ENCODE measurements around the gene EPHB6. TPM values are rescaled to one million over a fixed set of nuclear protein-coding genes. Genes with fewer than 3 reads are reported as not detected.

EPHB6 gene
- total RNA-seq, 1 experiment from 2014 or later, result 4.0 TPM

DNA sequence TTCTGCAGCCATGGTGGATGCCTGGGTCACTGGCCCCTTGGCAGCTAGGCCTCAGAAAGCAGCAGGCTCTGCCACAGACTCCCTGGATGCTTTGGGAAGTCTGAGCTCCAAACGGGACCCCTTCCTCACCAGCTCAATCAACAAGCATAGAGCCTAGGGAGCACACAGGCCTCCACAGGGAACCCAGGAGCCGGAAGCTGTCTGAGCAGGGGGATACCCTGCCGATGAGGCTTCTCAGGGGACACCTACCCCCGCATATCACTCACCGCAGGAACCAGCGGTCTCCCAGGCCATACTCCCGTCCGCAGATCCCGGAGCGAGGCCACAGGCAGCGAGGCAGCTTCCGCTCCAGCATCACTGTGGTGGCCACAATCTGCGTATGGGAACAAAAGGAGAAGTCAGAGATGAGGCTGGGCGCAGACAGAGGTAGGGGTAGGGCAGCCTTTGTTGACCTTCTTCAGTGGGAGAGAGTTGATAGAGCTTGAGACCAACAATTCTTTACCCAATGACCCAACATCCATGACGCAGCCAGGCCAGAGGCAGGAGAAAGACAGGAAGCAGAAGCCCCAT is 17.3 kb downstream of the EPHB6 start:
- no peak for DNase-seq (ENCODE audit: low read depth)
- in situ Hi-C loops (cut with HindIII; ENCODE audit: low pct_unique_long_range_greater_than_20kb, low sequenced_read_pairs), result no loop called here

DNA sequence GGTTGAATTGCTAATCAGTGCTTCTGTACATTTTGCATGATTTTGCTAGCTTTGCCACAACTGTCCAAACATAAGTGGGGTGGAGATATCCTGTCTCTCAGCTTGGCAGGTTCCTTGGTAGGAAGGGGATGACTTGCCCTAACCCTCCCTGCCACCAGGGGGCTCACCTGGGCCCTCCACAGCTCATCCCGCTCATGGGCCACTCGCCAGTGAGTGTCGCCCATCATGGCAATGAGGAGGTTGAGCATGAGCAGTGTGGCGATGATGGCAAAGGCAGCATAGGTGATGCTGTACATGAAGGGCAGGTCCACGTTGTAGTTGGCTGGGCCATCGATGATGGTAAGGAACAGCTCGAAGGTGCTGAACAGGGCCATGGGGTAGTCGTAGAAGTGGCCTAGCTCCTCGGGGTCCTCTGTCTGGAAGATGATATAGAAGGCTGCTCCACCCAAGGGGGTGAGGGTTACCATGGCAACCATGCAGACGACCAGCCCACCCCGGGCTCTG is 18.5 kb downstream of the EPHB6 start:
- DNase-seq (ENCODE audit: low read depth), result no peak
- in situ Hi-C loops (cut with HindIII; ENCODE audit: low pct_unique_long_range_greater_than_20kb, low sequenced_read_pairs), result no loop called here

DNA sequence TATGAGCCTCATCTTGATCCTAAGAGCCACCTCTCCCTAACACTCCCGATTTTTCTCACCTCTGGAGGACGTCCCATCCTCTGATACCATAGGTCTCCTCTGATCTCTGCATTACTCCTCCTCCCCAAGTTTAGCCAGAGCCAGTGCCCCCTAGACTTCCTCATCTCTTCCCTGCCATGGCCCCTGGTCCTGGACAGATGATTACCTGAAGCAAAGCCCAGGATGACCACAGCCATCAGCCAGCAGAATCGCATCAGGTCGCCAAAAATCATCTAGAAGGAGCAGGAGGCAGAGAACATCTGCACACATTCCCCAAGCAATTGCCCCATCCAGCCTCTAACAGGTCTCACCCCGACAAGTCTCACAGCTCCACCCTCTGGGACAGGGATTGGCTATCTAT is 19.0 kb downstream of the EPHB6 start:
- no peak for DNase-seq (ENCODE audit: low read depth)
- in situ Hi-C loops (cut with HindIII; ENCODE audit: low pct_unique_long_range_greater_than_20kb, low sequenced_read_pairs), result no loop called here

DNA sequence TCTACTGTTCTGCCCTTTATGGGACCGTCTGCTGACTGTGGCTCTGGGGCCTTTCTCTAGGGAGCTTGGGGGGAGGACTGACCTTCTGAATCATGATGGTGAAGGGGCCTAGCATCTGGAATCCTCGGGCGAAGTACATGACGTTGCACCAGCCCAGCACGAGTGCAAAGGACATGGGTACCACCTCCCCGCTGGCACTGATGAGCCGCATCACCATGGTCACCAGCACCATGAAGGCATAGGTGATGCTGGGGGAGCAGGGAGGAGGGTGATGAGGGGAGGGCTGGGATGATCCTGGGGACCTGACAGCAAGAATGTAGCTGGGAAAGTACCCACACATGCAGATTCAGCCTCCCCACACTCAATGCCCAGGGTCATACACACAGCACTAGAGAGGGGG is 19.5 kb downstream of the EPHB6 start:
- DNase-seq (ENCODE audit: low read depth), result no peak
- in situ Hi-C loops (cut with HindIII; ENCODE audit: low pct_unique_long_range_greater_than_20kb, low sequenced_read_pairs), result no loop called here

DNA sequence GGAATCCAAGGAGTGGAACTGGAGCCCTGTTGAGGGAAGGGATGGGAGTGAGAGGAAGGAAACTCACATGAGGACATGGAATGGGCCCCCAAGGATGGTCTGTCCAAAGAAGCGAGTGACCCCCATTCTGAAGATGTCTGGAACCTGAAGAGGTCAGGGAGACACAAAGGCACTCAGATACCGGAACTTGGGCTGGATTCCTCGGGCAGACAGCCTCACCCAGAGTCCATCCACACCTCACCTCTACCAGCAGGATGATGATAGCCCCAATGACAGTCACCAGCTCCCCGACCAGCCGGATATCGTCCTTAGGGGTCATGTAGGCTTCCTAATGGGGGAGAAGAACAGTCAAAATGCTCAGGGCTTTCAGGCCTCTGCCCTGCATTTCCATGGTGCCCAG is 20.0 kb downstream of the EPHB6 start:
- in situ Hi-C loops (cut with HindIII; ENCODE audit: low pct_unique_long_range_greater_than_20kb, low sequenced_read_pairs), result no loop called here

DNA sequence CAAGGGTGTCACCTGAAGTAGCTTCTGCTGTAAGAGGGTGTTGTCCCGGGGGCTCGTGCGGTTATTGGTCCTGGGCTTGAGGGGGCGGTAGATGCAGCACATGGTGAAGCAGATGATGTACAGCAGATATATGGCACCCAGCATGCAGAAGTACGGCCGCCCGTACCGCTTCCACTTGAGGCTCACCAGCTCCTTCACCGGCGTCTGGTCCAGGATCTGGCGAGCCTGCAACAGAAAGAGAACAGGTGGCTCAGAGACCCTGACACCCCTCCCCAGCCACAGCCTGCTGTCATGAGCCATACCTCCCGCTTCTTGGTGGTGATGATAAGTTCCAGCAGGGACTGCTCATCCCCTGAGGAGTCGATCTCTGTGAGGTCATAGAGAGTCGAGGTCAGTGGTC is 20.6 kb downstream of the EPHB6 start:
- in situ Hi-C loops (cut with HindIII; ENCODE audit: low pct_unique_long_range_greater_than_20kb, low sequenced_read_pairs), result no loop called here
- DNase-seq (ENCODE audit: low read depth), result no peak

More for the DNA sequence above, 20.0 kb downstream of the EPHB6 start:
- DNase-seq (ENCODE audit: low read depth), result no peak

DNA sequence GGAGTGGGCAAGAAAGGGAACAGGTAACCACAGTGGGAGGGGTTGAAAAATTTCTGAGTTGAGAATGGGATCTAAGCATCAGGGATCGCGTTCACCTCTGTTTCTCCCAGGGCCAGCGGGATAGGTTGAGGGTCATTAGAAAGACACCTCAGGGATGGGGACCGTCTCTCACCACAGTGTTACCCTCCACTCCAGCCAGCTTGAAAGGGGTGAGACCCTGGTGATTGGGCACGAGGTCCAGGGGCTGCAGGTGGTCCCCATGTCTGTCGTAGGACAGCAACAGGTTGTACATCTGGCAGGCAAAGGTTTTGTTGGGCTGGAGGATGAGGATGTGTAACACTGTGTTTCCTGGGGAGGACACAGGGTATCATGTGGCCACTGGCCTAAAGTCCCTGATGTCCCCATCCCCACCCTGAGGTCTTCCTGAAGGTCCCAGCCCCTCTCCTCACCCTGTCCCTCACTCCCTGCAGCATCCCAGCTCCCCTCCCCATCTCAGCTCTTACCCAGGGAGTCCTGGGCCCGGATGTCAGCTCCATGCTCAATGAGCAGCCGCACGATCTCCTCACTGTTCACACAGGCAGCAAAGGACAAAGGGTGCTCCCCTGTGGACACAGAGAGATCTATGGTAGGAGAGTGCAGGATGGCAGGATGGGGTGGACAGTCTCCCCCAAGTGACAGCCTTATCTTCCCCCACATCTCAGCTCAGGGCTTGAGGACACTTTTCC is 21.5 kb downstream of the EPHB6 start:
- no peak for DNase-seq (ENCODE audit: low read depth)
- in situ Hi-C loops (cut with HindIII; ENCODE audit: low pct_unique_long_range_greater_than_20kb, low sequenced_read_pairs), result no loop called here

DNA sequence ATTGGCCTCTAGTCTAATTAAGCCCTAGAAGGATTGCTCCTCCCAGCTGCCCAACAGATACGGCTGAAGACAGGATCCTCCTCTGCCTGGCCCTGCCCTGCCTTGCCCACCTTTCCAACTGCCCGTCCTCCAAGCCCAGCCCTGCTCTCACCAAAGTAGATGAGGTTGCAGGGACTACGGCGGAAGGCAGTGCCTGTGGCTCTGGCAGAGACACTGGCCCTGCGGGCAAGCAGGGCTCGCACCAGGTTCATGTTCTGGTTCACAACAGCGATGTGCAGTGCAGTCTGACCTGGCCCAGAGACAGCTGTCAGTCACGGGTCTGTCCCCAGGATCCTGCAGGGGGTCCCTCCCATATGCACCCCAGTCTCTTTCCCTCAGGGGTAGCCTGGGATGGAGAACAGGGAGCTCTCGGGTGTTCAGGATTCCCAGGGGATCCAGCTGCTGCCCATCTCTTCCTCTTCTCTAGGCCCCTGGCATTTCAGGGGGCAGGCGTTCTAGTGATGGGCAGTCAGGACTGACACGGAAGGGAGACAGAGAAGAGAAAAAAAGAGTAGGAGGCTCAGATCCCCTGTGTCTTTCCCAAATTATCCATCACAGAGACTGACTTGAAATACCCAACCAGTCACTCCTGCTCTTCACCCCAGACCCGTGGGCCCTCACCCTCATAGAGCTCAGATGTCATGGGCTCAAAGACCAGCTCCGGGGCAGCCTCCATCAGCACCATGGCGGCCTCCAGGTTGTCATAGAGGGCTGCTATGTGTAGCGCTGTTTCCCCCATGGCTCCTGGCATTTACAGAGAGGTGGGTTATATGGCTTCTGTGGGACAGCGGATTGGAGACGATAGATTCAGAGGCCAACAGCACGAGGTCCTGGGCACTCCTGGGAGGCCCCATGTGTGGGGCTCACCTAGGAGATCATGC is 22.4 kb downstream of the EPHB6 start:
- in situ Hi-C loops (cut with HindIII; ENCODE audit: low pct_unique_long_range_greater_than_20kb, low sequenced_read_pairs), result no loop called here

DNA sequence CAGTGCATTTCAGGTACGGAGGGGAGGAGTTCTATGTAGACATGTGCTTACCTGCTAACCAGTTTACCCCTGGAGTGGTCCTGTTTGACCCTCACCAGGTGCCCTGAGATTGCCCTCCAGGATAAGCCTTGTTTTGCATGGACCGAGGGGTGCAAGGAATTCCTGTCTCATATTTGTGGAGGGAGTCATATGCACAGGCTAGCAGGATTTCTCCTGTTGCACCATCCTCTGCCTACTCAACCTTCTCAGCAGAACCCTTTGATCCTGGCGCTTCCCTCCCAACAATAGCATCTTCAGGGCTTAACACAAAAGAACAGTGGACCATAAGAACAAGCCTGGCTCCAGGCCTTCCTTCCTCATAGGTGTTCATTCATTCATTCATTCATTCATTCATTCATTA is 23.4 kb downstream of the EPHB6 start:
- in situ Hi-C loops (cut with HindIII; ENCODE audit: low pct_unique_long_range_greater_than_20kb, low sequenced_read_pairs), result no loop called here
- no peak for DNase-seq (ENCODE audit: low read depth)

More for the DNA sequence above, 22.4 kb downstream of the EPHB6 start:
- DNase-seq (ENCODE audit: low read depth), result no peak

DNA sequence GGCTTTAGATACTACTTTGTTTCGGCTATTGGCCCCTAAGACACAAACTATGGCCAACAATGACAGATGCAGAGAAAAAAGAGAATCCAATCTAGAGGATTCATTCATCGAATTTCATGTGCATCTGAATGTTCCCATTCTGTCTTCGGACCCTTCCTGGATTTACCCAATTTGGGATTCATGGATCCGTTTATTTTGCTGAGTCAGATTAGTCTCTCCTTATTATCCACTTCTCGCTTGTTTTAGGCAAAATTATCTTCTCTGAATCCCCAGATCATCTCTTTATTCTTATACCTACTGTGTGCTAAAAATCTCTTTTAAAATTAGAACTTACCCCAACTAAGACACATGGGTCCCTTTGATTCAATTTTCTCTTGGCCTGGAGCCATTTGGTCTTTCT is 24.2 kb downstream of the EPHB6 start:
- DNase-seq (ENCODE audit: low read depth), result no peak
- in situ Hi-C loops (cut with HindIII; ENCODE audit: low pct_unique_long_range_greater_than_20kb, low sequenced_read_pairs), result no loop called here

DNA sequence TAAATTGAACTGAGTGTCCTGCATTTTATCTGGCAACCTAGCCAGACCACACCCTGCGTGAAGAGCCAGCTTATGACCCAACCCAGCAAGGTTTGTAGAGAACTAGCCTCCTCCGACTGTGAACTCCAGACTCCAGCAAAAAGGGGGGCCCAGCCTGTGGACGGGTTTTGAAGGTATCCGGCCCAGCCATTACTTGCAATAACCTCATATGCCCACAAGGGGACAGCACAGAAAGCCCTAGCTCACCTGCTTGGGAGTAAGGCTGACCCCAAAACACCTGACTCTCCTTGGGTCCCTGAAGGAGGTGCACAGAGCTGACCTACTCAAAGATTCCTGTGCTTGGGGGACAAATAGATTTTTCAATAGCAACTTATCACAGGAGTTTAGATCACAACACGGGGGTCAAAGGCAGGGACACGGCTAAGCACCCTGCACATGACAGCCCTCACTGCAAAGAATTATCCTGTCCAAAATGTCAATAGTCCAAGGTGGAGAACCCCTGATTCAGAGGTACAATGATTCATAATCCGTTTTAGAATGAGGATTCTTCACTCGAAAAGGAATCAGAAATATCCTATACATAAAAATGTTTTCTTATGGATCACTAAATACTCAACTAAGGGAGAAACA is 26.1 kb downstream of the EPHB6 start:
- DNase-seq (ENCODE audit: low read depth), result no peak
- in situ Hi-C loops (cut with HindIII; ENCODE audit: low pct_unique_long_range_greater_than_20kb, low sequenced_read_pairs), result no loop called here

DNA sequence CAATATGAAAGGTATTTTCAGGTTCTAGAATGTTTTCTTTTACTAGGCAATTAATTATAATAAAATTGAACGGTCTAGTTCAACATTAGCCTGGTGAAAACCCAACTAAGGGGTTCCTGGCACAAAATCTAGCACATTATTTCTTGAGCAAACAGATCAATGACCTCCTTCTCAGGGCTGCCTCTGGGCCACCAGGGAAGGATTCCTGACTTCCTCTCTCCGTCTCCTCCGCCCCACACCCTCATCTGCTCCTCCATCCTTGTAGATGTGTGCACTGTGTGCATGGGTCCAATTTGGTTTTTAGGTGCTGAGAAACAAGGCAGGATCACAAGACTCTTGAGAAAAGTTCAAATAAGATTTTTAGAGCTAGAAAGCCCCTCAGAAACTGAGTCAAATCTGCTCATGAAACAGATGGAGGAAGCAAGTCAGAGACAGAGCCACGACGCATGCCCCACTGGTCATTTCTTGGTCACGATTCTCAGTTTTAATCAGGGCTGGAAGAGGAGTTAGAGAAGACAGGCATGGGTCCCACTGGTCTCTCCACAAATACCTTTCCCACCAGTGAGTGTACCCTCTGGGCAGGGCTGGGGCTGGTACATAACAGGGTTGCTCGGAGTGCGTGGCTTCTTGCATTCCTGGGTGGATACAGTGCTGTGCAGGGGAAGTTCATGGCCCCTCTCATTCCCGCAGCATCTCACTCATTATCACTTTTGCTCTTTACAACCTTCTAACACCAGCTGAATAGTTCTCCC is 26.9 kb downstream of the EPHB6 start:
- in situ Hi-C loops (cut with HindIII; ENCODE audit: low pct_unique_long_range_greater_than_20kb, low sequenced_read_pairs), result no loop called here
- no peak for DNase-seq (ENCODE audit: low read depth)

DNA sequence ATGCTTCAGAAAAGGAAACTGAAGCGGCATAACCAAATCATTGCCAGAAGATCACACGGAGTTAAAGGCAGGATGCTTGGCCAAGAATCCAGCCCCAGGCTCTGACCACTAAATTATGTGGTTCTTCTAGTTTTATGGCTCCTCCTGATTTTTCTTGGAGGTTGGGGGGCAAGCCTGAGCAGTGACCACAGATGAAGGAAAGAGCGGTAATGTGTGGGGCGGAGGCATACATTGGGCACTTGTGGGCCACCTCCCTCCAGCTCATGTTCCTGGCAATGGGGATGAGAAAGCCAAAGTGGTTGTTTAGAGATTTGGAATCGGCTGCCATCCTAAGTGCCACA is 27.4 kb downstream of the EPHB6 start:
- in situ Hi-C loops (cut with HindIII; ENCODE audit: low pct_unique_long_range_greater_than_20kb, low sequenced_read_pairs), result no loop called here
- no peak for DNase-seq (ENCODE audit: low read depth)

DNA sequence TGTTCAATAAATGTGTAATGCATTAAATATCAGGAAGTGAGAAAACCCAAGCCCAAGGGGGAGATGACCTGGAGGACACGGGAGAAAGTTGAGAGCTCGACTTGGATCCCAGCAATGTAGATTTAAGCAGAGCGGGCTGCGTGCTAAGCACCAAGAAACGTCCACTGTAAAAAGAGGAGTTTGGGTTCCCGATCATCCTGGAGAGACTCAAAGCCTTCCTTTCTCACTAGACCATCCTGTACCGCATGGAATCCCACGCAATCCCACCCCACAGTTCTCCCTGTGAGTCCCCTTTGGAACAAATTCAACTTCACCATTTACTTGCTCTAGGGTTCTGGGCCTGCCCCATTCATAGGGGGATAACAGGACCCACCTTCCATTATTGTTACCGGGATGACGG is 28.3 kb downstream of the EPHB6 start:
- no peak for DNase-seq (ENCODE audit: low read depth)
- in situ Hi-C loops (cut with HindIII; ENCODE audit: low pct_unique_long_range_greater_than_20kb, low sequenced_read_pairs), result no loop called here

DNA sequence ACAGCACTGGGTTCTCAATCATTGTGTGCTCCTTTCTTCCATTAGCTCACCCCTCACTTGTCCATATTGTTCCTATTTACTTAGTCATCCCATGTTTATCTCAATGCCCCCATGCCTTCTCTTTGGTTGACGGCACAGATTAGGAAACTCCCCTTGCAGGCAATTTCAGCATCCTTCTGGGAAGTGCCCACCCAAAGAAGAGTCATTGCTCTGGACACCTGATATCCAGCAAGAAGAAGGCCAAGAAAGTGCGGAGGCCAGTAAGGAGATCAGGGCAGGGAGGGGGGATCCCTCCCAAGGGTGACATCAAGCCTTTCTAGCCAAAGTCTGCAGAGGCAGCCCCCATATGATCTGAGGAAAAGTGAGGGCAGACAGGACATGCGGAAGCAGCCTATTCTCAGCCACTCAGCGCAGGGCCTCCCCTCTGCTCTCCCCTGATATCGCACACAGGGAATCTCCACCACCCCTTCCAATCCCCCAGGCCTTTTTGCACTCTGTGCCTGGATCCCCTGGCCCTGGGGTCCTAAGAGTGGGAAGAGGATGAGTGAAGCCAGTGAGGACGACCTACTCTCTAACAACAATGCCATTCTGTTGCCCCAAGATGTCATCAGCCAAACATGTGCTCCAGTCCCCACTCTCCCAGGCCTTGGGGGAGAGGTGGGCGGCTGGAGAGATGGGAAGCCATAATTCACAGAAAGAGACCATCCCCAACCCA is 28.9 kb downstream of the EPHB6 start:
- in situ Hi-C loops (cut with HindIII; ENCODE audit: low pct_unique_long_range_greater_than_20kb, low sequenced_read_pairs), result no loop called here
- no peak for DNase-seq (ENCODE audit: low read depth)

DNA sequence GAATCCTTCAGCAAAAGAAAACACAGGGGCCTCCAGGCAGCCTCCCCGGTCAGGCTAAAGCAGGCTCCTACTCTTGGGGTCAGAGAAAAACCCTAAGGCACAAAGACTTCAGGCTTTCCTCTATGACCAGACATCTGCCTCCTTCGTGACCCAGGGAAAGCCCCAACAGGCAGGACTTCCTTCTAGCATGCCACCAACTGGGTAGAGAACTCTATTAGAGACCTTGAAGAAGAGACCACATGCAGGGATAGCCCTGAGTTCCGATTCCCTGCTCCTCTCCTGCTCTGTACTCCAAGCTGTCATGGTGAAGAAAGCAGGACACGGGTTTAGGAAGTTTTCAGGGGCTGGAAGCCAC is 29.4 kb downstream of the EPHB6 start:
- in situ Hi-C loops (cut with HindIII; ENCODE audit: low pct_unique_long_range_greater_than_20kb, low sequenced_read_pairs), result no loop called here
- DNase-seq (ENCODE audit: low read depth), result no peak

DNA sequence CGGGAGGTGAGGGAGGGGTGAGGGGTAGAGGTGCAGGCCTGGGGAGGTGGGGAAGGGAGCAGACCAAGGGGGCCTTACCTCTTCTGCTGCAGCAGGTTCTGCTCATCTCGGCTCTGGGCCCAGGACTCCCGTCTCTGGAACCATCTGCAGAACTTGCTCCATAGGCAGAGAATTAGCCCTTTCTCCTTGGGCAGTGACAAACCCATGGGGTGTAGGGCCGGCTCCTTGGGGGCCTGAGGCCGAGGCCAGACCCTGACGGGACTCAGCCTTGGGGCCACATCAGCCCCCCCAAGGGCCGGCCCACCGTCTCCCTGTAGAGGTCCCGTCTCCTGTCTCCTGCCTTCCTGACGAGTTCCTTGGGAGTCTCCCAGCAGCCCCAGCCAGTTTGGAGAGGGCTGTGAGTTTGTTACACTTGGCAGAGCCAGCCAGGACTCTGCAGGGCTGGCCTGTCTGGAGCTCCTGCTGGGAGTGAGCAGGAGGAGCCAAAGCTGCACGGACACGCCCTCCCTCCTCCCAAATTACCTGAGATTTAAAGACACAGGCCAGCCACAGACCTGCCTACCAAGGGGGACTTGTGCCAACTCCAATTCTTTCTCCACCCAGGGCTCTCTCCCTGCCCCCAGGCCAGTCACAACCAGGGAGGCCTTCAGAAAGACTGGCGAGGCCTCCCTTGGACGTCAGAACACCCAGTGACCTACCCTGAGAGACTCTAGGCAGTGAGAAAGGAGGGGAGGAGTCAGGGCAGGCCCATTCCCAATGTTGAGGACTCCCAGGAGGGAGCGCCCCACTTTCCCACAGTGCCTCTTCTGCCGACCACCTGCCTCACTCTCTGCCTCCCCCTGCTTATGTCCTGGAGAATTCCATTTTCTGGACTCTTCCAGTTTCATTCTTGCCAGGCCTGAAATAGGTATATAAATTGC is 30.7 kb downstream of the EPHB6 start, which contains the start of gene TRPV6:
Gene TRPV6 (minus strand): TSS at position 435 of the 920 bp plus-strand sequence.
- in situ Hi-C loops (cut with HindIII; ENCODE audit: low pct_unique_long_range_greater_than_20kb, low sequenced_read_pairs), result no loop called here
- DNase-seq (ENCODE audit: low read depth), result no peak

Data from Caki2 (cell line).